Endothelial cell of umbilical vein (primary cell): Measurements from ENCODE around the gene CAPN12. TPM values are rescaled to one million over a fixed set of nuclear protein-coding genes. Genes with fewer than 3 reads are reported as not detected.

Experiments used
- BruUV-seq: library from RNA; stranded (reverse); fragments of 400-500 nt; replicated peaks from 2 replicates; lab custom pipeline; 2021; lab: Mats Ljungman, UMichigan
- CTCF ChIA-PET: fragments of 300-600, 350-600 bp; sonication (Branson Sonifier 250); formaldehyde crosslinking; loops from one replicate; lab custom pipeline; 2021; ENCODE audit warnings: antibody characterized with exemption, inconsistent platforms; lab: Charles Lee
- POLR2A ChIA-PET: fragments of 300-600, 350-600 bp; sonication (Branson Sonifier 250); formaldehyde crosslinking; loops from one replicate; lab custom pipeline; 2021; ENCODE audit warnings: antibody characterized with exemption, inconsistent platforms; lab: Charles Lee
- DNase-seq: peaks from one replicate; pipeline ENCODE4 v3.0.0-alpha.2; 2011; ENCODE audit warnings: low read depth, low spot score
- FAIRE-seq: peaks from 2 replicates; lab custom pipeline; 2011; peaks lifted over from hg19 to GRCh38; lab: Jason Lieb, UNC
- H2AFZ ChIP-seq: 2 replicates; pipeline ENCODE4 v1.6.0; 2012; ENCODE audit warnings: low read depth, low read length, control low read depth, inconsistent platforms
- H3K27ac ChIP-seq: 2 replicates; pipeline ENCODE4 v1.5.1; 2011; ENCODE audit warnings: low read depth, mild to moderate bottlenecking, control low read depth, low read length, moderate library complexity; ENCODE audit not compliant: insufficient read depth
- H3K27me3 ChIP-seq, 2 experiments: 2 replicates each; pipeline versions ENCODE4 v1.6.0 to v1.6.1; 2011; ENCODE audit warnings: low read length in 2 of 2, mixed read lengths in 1 of 2; ENCODE audit not compliant: control insufficient read depth in 2 of 2, insufficient read depth in 2 of 2
- H3K36me3 ChIP-seq, 2 experiments: 2 replicates in 1 of 2; 3 replicates in 1 of 2; pipeline ENCODE4 v1.5.1; 2011; ENCODE audit warnings: low read length in 2 of 2, mild to moderate bottlenecking in 1 of 2, moderate library complexity in 1 of 2; ENCODE audit not compliant: control insufficient read depth in 2 of 2, insufficient read depth in 2 of 2; ENCODE audit errors: extremely low read depth in 1 of 2
- H3K4me1 ChIP-seq: 3 replicates; pipeline ENCODE4 v1.5.1; 2011; ENCODE audit warnings: mild to moderate bottlenecking, low read length; ENCODE audit not compliant: control insufficient read depth, insufficient read depth; ENCODE audit errors: extremely low read depth
- H3K4me2 ChIP-seq: 2 replicates; pipeline ENCODE4 v1.6.1; 2011; ENCODE audit warnings: low read length, control low read depth, mixed read lengths; ENCODE audit not compliant: insufficient read depth
- H3K4me3 ChIP-seq, 3 experiments: fragments of 200-600 bp in 1 of 3; sonication (generic), shearing (Covaris generic) in 1 of 3; replicated peaks in 1 of 3; 2 replicates each; pipeline ENCODE4 v1.5.1; 2011 to 2016; ENCODE audit warnings: control low read depth in 3 of 3, low read length in 3 of 3, mild to moderate bottlenecking in 2 of 3, inconsistent platforms in 1 of 3, low read depth in 1 of 3, moderate library complexity in 1 of 3; ENCODE audit not compliant: insufficient read depth in 1 of 3
- H3K79me2 ChIP-seq: 2 replicates; pipeline ENCODE4 v1.6.0; 2012; ENCODE audit warnings: low read length, inconsistent platforms; ENCODE audit not compliant: control insufficient read depth, insufficient read depth
- H3K9ac ChIP-seq: replicated peaks from 2 replicates; pipeline ENCODE3; 2011; ENCODE audit warnings: low read length, control low read depth; ENCODE audit not compliant: insufficient read depth; ENCODE audit errors: extremely low read depth
- H3K9me1 ChIP-seq: replicated peaks from 3 replicates; pipeline ENCODE4 v1.6.0; 2011; ENCODE audit warnings: mild to moderate bottlenecking, low read length; ENCODE audit not compliant: control insufficient read depth, insufficient read depth; ENCODE audit errors: extremely low read depth
- H3K9me3 ChIP-seq: replicated peaks from 2 replicates; pipeline ENCODE4 v1.5.1; 2012; ENCODE audit warnings: low read length, inconsistent platforms; ENCODE audit not compliant: control insufficient read depth, insufficient read depth
- H4K20me1 ChIP-seq: replicated peaks from 2 replicates; pipeline ENCODE3; 2011; ENCODE audit warnings: mild to moderate bottlenecking, low read length; ENCODE audit not compliant: control insufficient read depth, insufficient read depth; ENCODE audit errors: extremely low read depth
- CTCF ChIP-seq, 2 donors: IDR thresholded peaks; 1 replicate in 1 of 2; 2 replicates in 1 of 2; pipeline ENCODE4 v1.5.1; 2011; ENCODE audit warnings: low read length in 2 of 2, mild to moderate bottlenecking in 2 of 2, moderate library complexity in 2 of 2, control low read depth in 1 of 2, inconsistent platforms in 1 of 2, low read depth in 1 of 2; ENCODE audit not compliant: insufficient read depth in 1 of 2; ENCODE audit errors: extremely low read depth in 1 of 2
- EZH2 ChIP-seq: IDR thresholded peaks from 2 replicates; pipeline ENCODE4 v1.6.1; 2012; ENCODE audit warnings: borderline replicate concordance, low read depth, mild to moderate bottlenecking, moderate library complexity, low read length, inconsistent platforms; ENCODE audit not compliant: severe bottlenecking
- FOS ChIP-seq: IDR thresholded peaks from 2 replicates; pipeline ENCODE4 v1.6.1; 2011; ENCODE audit warnings: mild to moderate bottlenecking, low read length, moderate library complexity, borderline replicate concordance; ENCODE audit not compliant: insufficient read depth
- GATA2 ChIP-seq: IDR thresholded peaks from 2 replicates; pipeline ENCODE4 v1.7.0; 2011; ENCODE audit warnings: low read depth, mild to moderate bottlenecking, moderate library complexity, mixed read lengths, low read length; ENCODE audit not compliant: insufficient read length, insufficient read depth
- JUN ChIP-seq: IDR thresholded peaks from 2 replicates; pipeline ENCODE4 v1.6.1; 2011; ENCODE audit warnings: borderline replicate concordance, low read depth; ENCODE audit not compliant: insufficient read length, insufficient read depth
- MAX ChIP-seq: IDR thresholded peaks from 2 replicates; pipeline ENCODE4 v1.6.1; 2011; ENCODE audit not compliant: insufficient read depth, insufficient read length
- MYC ChIP-seq: IDR thresholded peaks from one replicate; pipeline ENCODE4 v1.6.1; 2011; ENCODE audit warnings: mild to moderate bottlenecking, low read depth, low read length
- POLR2A ChIP-seq: IDR thresholded peaks from 2 replicates; pipeline ENCODE4 v1.6.1; 2012; ENCODE audit warnings: low read depth, mild to moderate bottlenecking, control low read depth, low read length
- POLR2AphosphoS5 ChIP-seq: IDR thresholded peaks from 2 replicates; pipeline ENCODE4 v1.6.1; 2012; ENCODE audit warnings: low read depth, mild to moderate bottlenecking, control low read depth, low read length, moderate library complexity; ENCODE audit not compliant: insufficient read depth
- dilution Hi-C: fragments of 300-500 bp; cut with MboI; formaldehyde crosslinking; loops from one replicate; pipeline ENCODE4 v1.15.0; 2019; ENCODE audit warnings: low sequenced_read_pairs; ENCODE audit not compliant: extremely low pct_ligation_motif_present
- intact Hi-C: fragments of 100-400 bp; cut with micrococcal nuclease; formaldehyde crosslinking; loops from one replicate; pipeline ENCODE4 v1.10.0; 2022
- polyA plus RNA-seq, 4 experiments: library from polyadenylated mRNA; depleted of rRNA in 3 of 4; stranded (reverse) in 3 of 4; unstranded in 1 of 4; fragments of >200 nt; gene quantifications; 2 replicates each; pipeline versions ENCODE4 v1.2.1 to v1.2.3, GENCODE V29; 2011 to 2012; ENCODE audit warnings: missing spikeins in 1 of 4
- total RNA-seq: library from RNA; stranded (reverse); gene quantifications from 2 replicates; pipeline ENCODE4 v1.2.3, GENCODE V29; 2021

CAPN12 gene
- total and polyA plus RNA-seq, 2 donors (not counting 3 experiments of a cell fraction or from before 2014, with no cell fraction given) = 0.35 TPM; not detected in 1

GRCh38 chr19:38793671-38794070 is 49.4 kb upstream of the CAPN12 start:
- Histone ChIP-seq H3K9ac (no peak overlapping the region), H2AFZ (no peak overlapping the region), H3K36me3 (no peaks in the 10 kb centered on the region), H3K4me2 (no peak overlapping the region), H3K9me3 (no peaks in the 10 kb centered on the region), H3K27me3 (no peaks in the 10 kb centered on the region), H4K20me1 (no peaks in the 10 kb centered on the region), H3K9me1 (no peaks in the 10 kb centered on the region), H3K27ac (no peak overlapping the region), H3K4me1 (peaks cover 9% of the 10 kb centered on the region), H3K79me2 (no peaks in the 10 kb centered on the region), H3K4me3 (no peak overlapping the region)
- no peak for FAIRE-seq
- ChIA-PET POLR2A (interaction anchor here (0.6 kb wide), 1 partner anchor 159 kb away, joined by 3 read pairs; no protein-coding TSS in a partner anchor), CTCF (interaction anchor here (1.0 kb wide), 1 partner anchor 15 kb away, joined by 3 read pairs; no protein-coding TSS in a partner anchor)
- TF ChIP-seq MAX = no peak
- no peak for TF ChIP-seq POLR2A
- TF ChIP-seq JUN = no peak
- TF ChIP-seq EZH2 = no peak
- no peak for TF ChIP-seq MYC
- no peak for TF ChIP-seq POLR2AphosphoS5
- no peak for TF ChIP-seq FOS
- TF ChIP-seq CTCF (IDR thresholded peaks at IDR 0.05; ENCODE audit: extremely low read depth in 1 of 2, insufficient read depth in 1 of 2, low read depth in 1 of 2, low read length in 2 of 2) = no peak
- no peak for TF ChIP-seq GATA2
- no peak for DNase-seq
- dilution Hi-C loops (no loop called here), intact Hi-C loops (loop anchor here (5.0 kb wide), 1 partner anchor 39 kb away; the partner anchor contains the start of gene ECH1)
- BruUV-seq = no TSS peak
